ENCODE measurements around the gene CAVIN2. TPM values are rescaled to one million over a fixed set of nuclear protein-coding genes. Genes with fewer than 3 reads are reported as not detected.

The CAVIN2 gene
- total and polyA plus RNA-seq, 2 donors (not counting 3 experiments of a cell fraction or from before 2014, with no cell fraction given): 202 to 260 TPM

DNA sequence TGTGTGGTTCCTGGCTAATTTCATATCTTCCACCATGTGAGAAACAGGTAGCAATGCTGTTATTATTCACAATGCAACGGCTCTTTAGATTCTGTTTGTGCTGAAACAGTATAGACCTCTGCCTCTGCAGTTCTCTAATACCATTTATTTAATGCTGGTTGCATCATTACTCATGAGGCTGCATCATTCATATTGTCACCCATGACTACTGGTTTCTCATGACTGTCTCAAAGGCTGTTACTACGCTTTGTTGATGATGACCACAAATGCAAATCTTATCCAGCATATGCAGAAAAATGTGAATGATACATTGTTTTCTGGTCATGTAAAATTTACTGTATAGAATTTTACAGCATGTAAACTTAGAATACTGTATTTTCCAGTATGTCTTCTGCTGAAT lies 22.5 kb downstream of the CAVIN2 start:
- Histone ChIP-seq H4K20me1 (replicated peaks; ENCODE audit: control insufficient read depth, extremely low read depth, insufficient read depth, low read length) (no peaks in the 10 kb centered on the region), H3K79me2 (ENCODE audit: control insufficient read depth, insufficient read depth, low read length) (no peaks in the 10 kb centered on the region), H3K36me3 (ENCODE audit: control insufficient read depth in 2 of 2, extremely low read depth in 1 of 2, insufficient read depth in 2 of 2, low read length in 2 of 2) (no peaks in the 10 kb centered on the region), H2AFZ (ENCODE audit: low read depth, low read length) (no peak overlapping the region), H3K9ac (replicated peaks; ENCODE audit: extremely low read depth, insufficient read depth, low read length) (no peak overlapping the region), H3K4me2 (ENCODE audit: insufficient read depth, low read length) (no peak overlapping the region), H3K27me3 (ENCODE audit: control insufficient read depth in 2 of 2, insufficient read depth in 2 of 2, low read length in 2 of 2) (no peaks in the 10 kb centered on the region), H3K9me3 (replicated peaks; ENCODE audit: control insufficient read depth, insufficient read depth, low read length) (no peaks in the 10 kb centered on the region), H3K27ac (ENCODE audit: insufficient read depth, low read depth, low read length) (no peak overlapping the region), H3K9me1 (replicated peaks; ENCODE audit: control insufficient read depth, extremely low read depth, insufficient read depth, low read length) (no peaks in the 10 kb centered on the region), H3K4me1 (ENCODE audit: control insufficient read depth, extremely low read depth, insufficient read depth, low read length) (no peaks in the 10 kb centered on the region), H3K4me3 (replicated peaks in 1 of 3; ENCODE audit: insufficient read depth in 1 of 3, low read depth in 1 of 3, low read length in 3 of 3) (no peak overlapping the region)
- ChIA-PET POLR2A (no interaction called here), CTCF (interaction anchor here (1.1 to 4.0 kb wide), 3 partner anchors 12 to 338 kb away, joined by 4 to 20 read pairs (median 6); no protein-coding TSS in a partner anchor)
- no peak for DNase-seq (ENCODE audit: low read depth, low spot score)
- dilution Hi-C loops (cut with MboI; ENCODE audit: extremely low pct_ligation_motif_present, low sequenced_read_pairs): no loop called here
- FAIRE-seq: no peak
- TF ChIP-seq, protein P1, sequence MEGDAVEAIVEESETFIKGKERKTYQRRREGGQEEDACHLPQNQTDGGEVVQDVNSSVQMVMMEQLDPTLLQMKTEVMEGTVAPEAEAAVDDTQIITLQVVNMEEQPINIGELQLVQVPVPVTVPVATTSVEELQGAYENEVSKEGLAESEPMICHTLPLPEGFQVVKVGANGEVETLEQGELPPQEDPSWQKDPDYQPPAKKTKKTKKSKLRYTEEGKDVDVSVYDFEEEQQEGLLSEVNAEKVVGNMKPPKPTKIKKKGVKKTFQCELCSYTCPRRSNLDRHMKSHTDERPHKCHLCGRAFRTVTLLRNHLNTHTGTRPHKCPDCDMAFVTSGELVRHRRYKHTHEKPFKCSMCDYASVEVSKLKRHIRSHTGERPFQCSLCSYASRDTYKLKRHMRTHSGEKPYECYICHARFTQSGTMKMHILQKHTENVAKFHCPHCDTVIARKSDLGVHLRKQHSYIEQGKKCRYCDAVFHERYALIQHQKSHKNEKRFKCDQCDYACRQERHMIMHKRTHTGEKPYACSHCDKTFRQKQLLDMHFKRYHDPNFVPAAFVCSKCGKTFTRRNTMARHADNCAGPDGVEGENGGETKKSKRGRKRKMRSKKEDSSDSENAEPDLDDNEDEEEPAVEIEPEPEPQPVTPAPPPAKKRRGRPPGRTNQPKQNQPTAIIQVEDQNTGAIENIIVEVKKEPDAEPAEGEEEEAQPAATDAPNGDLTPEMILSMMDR (IDR thresholded peaks at IDR 0.05; ENCODE audit: extremely low read depth in 1 of 2, insufficient read depth in 1 of 2, low read depth in 1 of 2, low read length in 2 of 2): no peak
- no peak for TF ChIP-seq MAX (IDR thresholded peaks at IDR 0.05; ENCODE audit: insufficient read depth, insufficient read length)
- no peak for TF ChIP-seq POLR2A (IDR thresholded peaks at IDR 0.05; ENCODE audit: low read depth, low read length)
- TF ChIP-seq JUN (IDR thresholded peaks at IDR 0.05; ENCODE audit: borderline replicate concordance, insufficient read depth, insufficient read length, low read depth): no peak
- no peak for TF ChIP-seq MYC (IDR thresholded peaks at IDR 0.05; ENCODE audit: low read depth, low read length)
- TF ChIP-seq GATA2 (IDR thresholded peaks at IDR 0.05; ENCODE audit: insufficient read depth, insufficient read length, low read depth, low read length): no peak
- TF ChIP-seq EZH2 (IDR thresholded peaks at IDR 0.05; ENCODE audit: borderline replicate concordance, low read depth, low read length, severe bottlenecking): no peak
- no peak for TF ChIP-seq FOS (IDR thresholded peaks at IDR 0.05; ENCODE audit: borderline replicate concordance, insufficient read depth, low read length)
- no TSS peak for BruUV-seq (replicated peaks)
- intact Hi-C loops (cut with micrococcal nuclease): no loop called here
